ENCODE results near the gene WBP1.

GRCh38 chr2:74439803-74440377, 18.3 kb upstream of the WBP1 start:
- TF ChIP-seq POLR2A (IDR thresholded peaks at IDR 0.05; ENCODE audit: low read length) (no peak), GATA1 (IDR thresholded peaks at IDR 0.05; ENCODE audit: low read depth, low read length) (no peak)

Data from erythroblast (primary cell).